NK-92 (cell line): ENCODE measurements around the gene WDR86.

Experiments
- DNase-seq: peaks from one replicate; lab custom pipeline; 2025; ENCODE audit not compliant: unreplicated experiment; lab: John Stamatoyannopoulos, UW

The WDR86 gene

DNA sequence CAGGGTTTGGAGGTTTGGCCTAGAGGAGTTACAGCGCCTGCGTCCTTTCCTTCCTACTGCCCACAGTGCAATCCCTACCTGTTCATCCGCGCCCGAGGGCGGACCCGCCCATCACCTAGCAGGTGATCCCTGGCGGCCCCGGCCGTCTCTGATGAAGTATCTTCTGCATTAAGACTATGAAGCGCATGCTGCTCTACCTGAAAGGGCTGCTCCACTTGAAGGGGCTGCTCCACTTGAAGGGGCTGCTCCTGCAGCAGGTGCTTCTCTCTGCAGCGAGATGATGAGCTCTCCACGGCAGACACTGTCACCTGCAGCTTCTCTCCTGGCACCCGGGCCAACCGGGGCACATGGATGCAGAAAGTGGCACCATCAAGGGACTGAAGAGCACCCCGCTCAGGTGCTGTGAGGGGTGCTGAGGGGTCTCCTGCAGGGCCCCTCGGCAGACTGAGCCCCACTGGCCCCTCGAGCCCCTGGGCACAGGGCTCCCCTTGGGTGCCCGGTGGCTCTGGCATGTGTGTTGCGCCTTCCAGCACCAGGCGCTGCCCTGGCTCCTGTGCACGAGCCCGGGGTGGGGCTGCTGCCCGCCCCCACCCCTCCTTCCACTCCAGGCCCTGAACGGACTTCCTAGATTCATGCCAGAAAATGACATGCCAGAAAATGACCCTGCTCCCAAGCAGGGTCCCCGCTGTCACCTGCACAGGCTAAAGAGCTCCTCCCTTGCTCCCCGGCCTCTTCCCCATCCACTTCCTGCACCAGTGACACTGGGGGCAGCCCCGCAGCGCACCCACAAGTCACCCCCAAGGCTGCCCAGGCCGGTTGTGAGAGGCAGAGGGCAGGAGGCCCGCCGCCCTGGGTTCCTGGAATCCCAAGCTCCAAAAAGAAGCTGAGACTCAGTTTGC, 29.4 kb downstream of the WDR86 start:
- no peak for DNase-seq

DNA sequence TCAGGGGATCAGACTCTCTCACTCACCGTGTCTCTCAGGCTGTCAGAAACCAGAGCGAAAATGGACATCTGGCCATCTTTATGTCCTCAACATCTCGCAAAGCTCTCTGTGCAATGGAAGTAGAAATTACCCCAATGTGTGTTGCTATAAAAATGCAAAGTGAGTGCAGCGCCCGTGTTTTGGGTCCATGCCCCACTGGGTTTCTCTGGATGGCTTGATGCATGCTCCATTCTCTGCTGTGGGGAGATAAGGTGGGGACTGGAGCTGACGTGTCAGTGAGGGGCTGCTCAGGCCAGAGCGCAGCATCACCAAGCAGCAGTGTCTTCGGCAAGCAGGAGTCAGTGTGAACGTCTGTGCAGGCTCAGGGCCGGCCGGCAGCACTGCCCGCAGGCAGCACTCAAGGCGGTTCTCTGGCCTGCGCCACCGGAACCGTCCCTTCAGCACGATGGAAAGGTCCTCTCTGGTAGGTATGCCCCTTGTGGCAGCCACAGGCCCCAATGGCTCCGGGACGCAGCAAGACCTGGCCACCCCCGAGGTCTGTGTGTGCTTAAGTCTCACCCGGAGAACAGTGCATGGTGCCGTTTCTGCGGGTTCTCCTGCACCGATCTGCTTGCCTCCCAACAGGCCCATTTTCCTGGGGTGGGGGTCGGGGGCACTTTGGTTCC, 30.2 kb downstream of the WDR86 start:
- no peak for DNase-seq

DNA sequence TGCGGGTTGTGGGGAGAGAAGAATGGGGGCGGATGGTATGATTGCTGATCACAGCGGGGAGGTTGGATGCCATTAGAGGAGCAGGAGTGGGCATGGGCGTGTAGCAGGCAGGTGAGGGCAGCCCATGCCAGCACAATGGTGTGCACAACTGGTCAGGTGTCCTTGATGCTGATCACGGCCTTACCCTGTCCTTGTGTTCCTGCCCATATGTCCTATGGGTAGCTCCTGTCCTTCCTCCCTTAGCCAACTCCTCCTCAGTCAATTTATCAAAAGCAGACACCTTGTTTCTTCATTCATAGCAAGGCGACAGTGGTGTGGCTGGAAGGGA, 30.7 kb downstream of the WDR86 start:
- DNase-seq: no peak

DNA sequence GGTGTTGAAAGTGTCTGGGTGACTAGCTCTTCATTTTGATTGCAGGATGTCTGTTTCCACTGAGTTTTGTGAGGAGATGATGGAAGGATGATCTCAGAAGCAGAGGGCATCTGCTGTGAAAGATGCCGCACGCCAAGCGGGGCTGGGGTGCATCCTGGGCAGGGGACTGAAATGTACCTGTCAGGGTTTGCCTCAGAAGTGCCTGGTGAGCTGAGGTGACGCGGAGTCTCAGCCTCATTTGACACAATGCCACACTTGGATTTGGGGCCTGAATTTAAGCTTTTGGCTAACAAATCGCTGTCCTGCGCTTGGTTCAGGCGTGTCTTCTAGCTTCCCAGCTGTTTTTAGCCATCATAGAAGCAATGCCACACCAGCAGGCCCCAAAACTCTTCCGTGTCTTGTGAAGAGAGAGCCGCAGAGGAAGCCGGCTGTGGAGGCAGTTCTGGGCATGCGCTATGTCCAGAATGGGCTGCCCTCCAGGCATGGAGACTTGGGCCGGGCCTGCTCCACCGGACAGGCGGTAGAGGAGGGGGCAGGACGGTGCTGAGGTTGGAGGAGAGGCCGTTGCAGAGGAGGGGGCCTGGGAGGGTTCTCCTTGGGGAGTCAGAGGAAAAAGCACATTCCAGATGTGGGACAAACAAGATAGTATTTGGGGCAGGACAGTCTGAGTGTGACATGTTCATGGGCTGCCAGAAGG, 31.2 kb downstream of the WDR86 start:
- no peak for DNase-seq

DNA sequence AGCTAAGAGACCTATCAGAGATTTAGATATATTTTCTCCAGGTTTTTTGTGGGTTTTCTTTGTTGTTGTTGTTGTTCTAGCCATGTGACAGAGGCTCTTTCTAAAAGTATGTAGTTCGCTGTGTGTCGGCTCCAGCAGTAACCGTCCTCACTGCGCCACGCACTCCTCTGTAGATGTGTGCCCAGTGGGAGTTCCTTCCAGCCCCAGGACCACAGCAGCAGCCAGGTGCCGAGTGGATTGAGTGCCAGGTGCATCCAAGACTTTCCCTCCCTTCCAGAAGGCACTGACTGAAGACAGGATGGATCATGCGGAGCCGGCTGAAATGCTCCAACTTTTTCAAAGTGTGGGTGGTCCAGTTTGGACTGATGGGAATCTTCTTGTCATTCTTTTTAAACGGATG, 31.8 kb downstream of the WDR86 start:
- no peak for DNase-seq

DNA sequence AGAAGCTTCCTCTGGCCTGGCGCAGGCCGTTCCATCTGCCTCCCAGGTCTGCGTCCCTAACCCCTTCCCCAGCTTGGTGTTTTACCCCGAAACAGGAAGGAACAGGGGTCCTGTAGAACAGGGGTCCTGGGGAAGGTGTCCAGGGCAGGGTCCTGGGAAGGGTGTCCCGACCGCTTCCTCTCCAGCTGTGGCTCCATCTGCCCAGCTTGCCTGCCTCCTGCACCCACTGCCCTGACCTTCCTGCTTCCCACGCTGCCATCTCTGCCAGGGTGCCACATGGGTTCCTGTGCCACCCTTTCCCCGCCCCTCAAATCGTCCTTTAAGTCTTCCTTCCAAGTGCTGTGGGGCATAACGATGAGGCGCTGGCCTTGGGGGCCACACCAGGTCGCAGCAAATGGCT, 32.4 kb downstream of the WDR86 start:
- no peak for DNase-seq

DNA sequence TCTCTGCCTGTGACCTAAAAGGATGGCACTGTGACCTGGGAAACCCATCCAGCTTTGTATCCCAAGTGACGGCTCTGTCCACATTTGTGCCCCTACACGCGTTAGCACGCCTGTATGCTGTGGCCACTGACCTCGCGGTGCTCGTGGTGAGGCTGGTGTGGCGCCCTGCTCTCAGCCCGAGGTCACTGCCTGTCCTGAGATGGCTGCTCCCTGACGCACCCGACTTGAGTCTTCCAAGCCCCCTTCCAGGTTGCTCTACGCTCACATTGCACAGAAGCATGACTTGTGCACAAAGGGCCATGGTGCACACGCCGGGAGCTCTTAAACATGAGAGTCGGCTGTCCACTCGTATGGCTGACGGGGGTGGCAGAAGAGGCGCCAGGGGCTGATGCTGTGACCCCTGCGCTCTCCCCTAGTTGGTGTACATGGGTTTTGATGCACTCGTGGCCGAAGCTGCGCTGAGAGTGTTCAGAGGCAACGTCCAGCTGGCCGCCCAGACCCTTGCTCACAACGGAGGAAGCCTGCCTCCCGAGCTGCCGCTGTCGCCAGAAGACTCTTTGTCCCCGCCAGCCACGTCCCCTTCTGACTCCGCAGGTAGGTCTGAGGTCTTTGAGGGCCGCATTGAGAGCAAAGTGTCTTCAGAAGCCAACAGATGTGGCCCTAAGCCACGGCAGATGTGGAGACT, 33.5 kb downstream of the WDR86 start:
- no peak for DNase-seq

DNA sequence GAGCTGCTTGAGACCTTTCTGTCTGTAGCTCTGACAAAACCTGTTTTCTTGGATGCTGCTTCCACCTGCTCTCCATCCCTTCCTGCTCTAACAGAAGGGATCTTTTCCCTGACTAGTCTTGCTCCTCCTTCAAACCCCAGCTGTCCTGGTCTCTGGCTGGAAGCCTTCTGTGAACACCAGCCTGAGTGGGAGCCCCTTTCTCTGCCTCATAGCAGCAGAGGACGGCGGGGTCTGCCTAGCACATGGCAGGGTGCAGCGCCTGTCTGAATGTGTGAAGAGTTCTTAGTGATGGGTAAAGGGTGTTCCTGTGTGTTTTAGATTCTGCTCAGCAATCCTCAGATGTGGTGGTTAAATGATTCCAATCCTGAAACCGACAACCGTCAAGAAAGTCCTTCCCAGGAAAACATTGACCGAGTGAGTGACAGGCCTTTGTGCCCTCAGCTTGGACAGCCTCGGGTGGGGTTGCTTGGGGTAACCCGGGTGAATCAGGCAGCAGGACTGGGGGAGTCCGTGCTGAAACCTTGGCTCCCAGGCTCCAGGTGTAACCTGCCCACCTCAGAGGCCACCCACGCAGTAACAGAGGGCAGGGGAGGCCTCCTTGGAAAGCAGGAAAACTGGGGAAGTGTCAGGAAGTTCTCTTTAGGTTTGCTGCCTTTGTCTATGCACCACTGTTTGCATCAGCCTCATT, 34.2 kb downstream of the WDR86 start:
- DNase-seq: no peak

DNA sequence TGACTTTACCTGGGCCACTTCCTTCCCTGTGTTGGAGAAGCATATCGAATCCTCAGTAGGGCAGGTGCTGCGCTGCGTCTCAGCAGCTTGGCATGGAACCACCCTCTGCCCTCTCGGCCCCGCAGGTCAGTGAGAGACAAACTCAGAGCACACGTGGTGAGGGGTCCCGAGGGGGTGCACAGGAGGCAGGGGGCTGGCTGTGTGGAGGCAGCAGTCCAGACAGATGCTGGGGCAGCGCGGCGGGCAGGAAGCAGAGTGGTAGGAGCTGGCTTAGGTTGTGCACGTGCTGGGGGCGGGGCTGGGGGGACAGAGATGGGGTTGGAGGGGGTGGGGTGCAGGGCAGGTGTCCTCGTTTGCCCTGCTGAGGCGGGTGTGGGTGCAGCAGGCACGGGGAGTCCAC, 35.1 kb downstream of the WDR86 start:
- no peak for DNase-seq

DNA sequence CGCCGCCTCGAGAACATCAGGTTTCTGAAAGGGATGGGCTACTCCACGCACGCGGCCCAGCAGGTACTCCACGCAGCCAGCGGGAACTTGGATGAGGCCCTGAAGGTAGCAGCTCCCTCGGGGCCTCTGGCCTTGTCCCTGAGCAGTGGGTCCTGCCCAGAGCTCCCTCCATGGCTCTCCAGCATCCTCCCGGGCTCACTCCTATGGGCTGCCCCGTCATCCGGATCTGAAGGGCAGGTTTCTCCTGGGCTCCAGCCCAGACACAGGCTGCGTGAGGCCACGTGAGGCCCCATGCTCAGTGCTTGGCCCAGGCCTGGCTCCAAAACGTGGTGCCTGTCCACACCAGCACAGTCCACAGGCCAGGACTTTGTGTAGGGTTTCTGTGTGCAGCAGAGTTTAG, 35.7 kb downstream of the WDR86 start:
- DNase-seq: no peak

DNA sequence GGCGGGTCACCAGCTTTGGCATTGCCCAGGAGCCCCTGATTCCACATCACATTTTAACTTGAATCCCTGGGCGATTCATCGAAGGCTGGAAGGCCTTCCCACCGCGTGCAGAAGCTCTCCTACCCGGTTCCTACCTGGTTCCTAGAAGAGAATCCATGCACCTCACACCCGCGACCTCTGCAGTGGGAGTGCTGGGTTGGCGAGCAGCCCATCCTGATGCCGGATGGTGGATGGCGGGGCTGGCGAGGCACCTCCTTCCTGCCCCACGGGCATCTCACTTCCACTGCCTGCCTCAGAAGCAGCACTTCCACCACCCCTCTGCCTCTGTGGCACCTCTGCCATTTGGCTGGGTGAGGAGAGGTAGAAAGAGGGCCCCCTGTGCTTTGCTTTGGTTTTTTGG, 36.2 kb downstream of the WDR86 start:
- no peak for DNase-seq

DNA sequence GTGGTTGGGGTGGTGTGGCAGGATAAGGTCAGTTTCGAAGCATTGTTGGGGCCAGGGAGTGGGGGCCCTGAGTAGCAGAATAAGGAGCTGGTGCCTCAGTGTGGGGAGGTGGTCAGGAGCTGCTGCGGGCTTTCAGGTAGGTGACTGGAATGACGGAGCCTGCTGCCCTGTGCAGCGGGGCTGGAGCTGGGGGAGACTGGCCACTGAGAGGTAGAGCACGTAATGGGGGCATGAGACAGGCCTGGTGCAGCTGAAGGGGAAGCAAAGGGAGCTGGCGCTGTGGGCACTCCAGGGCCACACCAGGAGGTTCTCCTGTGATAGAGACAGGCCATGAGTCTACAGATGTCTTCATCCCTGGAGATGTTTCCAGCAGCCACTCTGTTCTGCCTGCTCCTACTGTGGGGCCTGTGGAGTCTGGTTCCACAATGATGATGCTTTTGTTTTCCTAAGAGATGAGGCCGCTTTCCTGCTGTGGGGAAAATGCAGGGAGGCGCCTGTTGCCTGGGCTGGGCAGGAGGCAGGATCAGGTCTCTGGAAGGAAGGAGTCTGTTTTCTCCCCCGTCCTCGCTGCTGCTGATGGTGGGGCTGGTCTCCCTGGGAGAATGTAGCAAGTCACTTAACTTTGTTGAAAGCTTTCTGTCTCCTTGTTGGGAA, 37.1 kb downstream of the WDR86 start:
- no peak for DNase-seq

DNA sequence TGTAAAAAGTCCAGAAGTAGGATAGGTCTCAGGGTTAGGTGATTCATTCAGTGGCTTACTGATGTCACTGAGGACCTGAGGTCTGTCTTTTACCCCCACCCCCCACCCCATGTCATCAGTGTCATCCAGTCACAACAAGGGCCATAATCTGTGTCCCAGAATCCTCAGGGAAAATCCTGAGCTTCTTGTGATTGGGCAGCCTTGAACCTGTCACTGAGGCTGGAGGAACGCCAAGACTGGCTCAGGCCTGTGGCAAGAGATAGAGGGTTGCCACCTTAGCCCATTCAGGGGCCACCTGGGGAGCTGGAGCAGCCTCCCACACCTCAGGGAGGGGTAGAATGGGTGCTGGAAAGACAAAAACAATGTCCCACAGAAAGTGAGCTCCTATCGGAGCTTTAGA, 38.6 kb downstream of the WDR86 start:
- DNase-seq: no peak

DNA sequence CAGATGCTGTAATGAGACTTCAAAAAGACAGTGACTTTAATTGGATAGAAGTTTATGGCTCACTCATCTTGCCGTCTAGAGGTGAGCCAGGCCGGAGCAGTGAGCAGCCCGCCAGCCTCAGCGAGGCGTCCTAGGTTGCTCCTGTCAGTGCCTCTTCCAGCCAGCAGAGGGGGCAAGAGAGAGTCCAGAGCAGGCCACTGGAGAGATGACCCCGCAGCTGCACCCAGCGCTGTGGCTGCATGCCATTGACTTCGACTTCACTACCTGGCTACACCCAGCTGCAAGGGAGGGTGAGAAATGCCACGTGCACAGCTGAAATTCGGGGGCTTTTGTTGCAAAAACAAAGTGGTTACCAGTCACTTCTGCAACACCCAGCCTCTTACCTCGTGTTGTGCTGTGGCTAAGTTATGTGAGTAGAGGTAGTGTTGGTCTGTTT, 41.7 kb downstream of the WDR86 start:
- no peak for DNase-seq

DNA sequence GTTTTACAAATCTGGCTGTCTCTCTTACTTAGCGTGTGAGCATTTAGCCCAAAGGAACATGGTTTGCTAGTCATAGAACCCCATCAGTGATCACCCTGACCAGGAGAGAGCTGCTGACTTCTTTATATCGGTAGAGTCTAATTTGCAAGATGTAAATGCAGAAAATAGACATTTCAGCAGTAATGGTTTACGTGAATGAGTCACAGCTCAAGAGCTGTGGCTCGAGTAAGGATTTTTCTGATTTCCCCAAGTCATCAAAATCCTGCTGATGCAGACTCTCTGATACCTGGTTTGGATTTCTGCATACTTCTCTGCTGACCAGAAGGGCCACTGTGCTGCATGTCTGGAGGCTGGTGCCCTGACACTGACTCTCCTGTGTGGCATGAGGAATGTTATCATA, 42.6 kb downstream of the WDR86 start:
- no peak for DNase-seq

DNA sequence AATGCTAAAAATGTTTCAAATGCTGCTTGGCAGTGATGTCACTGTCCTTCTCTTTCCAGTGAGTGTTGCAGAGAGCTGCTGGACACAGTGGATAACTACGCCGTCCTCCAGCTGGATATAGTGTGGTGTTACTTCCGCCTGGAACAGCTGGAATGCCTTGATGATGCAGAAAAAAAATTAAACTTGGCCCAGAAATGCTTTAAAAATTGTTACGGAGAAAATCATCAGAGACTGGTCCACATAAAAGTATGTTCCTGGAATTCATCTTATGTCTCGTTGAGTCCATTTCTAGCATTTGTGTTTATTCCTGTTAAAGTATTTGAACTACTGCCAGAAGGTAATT, 43.0 kb downstream of the WDR86 start:
- DNase-seq: no peak

DNA sequence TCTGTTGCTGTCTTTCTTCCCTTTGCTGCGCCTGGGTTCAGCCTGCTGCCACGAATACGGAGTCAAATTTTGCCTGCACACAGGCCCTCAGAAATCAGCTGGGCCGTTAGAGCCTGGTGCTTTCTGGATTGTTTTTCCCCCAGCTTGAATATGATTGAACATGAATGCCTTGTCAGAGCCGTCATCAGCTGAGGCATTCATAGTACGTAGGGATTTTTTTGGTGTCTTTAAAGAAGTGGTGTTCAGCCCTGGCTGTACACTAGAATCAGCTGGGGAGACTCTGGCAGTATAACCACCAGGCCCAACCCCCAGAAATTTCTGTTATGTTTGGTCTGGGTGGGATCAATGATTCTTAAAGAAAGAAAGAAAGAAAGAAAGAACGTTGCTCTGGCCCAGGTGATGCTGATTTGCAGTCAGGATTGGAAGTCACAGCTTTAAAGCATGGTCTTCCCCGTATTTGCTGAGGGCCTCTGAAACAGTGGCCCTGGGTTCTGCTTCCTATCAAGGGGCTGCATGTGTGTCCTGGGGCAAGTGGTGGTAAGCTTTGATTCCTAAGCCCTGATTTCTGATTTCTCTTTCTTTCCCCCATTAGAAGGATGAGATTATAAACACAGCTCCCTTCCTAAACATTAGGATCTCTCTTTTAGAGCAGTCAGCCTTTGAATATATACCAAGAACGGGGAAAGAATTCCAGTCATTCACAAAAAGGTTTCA, 43.5 kb downstream of the WDR86 start:
- no peak for DNase-seq

DNA sequence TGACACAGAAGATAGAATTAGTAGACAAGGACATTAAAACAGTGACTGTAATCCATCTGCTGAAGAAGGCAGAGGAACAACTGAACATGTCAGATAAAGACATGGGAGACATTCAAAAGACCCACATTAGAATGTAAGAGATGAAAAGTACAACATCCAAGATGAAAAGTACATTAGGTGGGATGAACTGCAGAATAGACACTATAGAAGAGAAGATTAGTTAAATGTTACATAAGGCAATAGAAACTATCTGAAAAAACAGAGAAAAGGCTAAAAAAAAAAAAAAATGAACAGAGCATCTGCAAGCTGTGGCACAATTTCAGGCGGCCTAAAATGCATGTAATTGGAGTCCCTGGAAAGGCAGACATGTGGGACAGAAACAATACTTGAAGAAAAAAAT, 46.7 kb downstream of the WDR86 start:
- DNase-seq: no peak

DNA sequence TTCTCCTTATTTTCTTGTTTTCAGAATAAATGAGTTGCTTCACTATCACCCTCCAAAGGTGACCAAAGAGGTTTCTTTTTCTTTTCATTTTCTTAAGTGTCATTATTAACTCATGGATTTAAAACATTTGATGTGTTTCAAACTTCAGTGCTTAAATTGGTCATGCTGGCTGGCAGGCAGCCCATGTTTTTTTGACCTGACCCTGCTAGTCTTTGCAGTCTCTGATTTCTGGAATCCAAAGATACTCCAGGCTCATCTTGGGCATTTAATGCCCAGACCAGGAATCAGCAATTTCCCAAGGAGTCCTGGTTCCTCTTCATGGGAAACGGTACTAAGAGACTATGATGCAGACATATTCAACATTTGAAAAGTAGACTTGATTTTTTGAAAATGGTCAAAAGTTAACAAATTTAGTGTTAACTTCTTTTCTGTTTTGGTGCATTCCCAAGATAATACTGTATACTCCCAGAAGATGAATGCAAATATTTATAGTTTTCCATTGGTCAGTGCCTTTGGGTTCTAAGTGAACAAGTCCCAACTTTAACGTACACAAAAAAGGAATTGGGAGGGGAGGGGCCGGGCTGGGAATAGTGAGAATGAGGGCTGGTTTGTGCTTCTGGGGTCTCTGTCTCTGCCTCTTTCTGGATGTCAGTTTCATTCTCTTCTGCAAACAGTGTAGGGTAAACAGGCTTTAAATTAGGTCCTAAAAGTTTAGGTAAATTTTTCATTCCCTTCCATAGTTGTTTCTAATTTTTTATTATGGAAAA, 48.5 kb downstream of the WDR86 start:
- DNase-seq: no peak
